BLaER1 treated with 17β-estradiol and CSF1 and Interleukin-3, amounts not matched to agents 10 nM and 100 nM (cell line): Measurements from ENCODE around the gene LHFPL6.

Experiments
- H3K27ac ChIP-seq, 11 experiments: shearing (Covaris generic); formaldehyde crosslinking; 2 replicates each; pipeline ENCODE4 v1.8.1; 2022
- H3K27me3 ChIP-seq, 11 experiments: shearing (Covaris generic); formaldehyde crosslinking; 2 replicates each; pipeline ENCODE4 v1.8.1; 2022
- H3K36me3 ChIP-seq, 11 experiments: shearing (Covaris generic); formaldehyde crosslinking; 2 replicates each; pipeline ENCODE4 v1.8.1; 2022
- H3K4me1 ChIP-seq, 10 experiments: shearing (Covaris generic); formaldehyde crosslinking; 2 replicates each; pipeline ENCODE4 v1.8.1; 2022
- H3K4me2 ChIP-seq, 11 experiments: shearing (Covaris generic); formaldehyde crosslinking; 2 replicates each; pipeline ENCODE4 v1.8.1; 2022
- H3K4me3 ChIP-seq, 10 experiments: shearing (Covaris generic); formaldehyde crosslinking; 2 replicates each; pipeline ENCODE4 v1.8.1; 2022
- H3K9ac ChIP-seq, 11 experiments: shearing (Covaris generic); formaldehyde crosslinking; 2 replicates each; pipeline ENCODE4 v1.8.1; 2022
- H3K9me3 ChIP-seq, 11 experiments: shearing (Covaris generic); formaldehyde crosslinking; replicated peaks in 1 of 11; 2 replicates each; pipeline ENCODE4 v1.8.1; 2022
- H4K20me1 ChIP-seq, 11 experiments: shearing (Covaris generic); formaldehyde crosslinking; 2 replicates each; pipeline ENCODE4 v1.8.1; 2022
- Cebpa-rat ChIP-seq, 11 experiments: shearing (Covaris generic); IDR thresholded peaks; 2 replicates each; pipeline ENCODE4 v1.8.1; 2022

The LHFPL6 gene

DNA sequence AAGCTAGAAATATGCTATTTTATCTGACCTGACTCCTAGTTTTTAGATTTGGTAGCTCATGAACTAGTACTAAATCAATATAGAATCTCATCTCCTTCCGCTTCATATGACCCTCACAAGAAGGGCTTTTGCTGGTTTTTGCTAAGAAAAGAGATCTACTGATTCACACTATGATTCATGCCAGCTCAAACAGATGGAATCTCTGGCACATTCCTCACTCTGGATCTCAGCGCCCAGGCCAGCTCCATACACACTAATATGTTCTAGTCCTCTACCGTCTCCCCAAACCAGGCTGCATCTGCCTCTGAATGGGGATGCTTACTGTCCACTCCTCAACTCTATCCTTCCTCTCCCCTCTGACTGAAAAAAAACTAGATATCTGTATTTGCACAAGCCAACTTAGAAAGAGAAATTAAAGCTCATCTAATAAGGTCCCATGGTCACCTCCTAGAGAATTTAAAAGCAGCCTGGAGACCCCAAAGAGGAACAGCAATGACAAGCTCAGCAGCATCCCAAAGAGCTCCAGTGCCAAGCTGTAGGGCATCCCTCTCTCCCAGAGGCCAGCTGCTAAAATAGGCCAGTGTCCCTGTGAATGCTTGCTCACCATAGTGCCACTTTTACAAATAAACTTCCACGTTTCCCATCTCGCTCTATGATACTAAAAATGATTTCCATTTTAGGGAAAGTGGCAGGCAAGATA lies 74.9 kb downstream of the LHFPL6 start:
- Histone ChIP-seq H3K4me2 (no peak overlapping the region), H3K36me3 (no peaks in the 10 kb centered on the region), H4K20me1 (no peaks in the 10 kb centered on the region), H3K27me3 (no peaks in the 10 kb centered on the region), H3K9me3 (no peaks in the 10 kb centered on the region), H3K4me3 (no peak overlapping the region), H3K27ac (no peak overlapping the region), H3K4me1 (no peaks in the 10 kb centered on the region), H3K9ac (no peak overlapping the region)
- TF ChIP-seq Cebpa-rat (IDR thresholded peaks at IDR 0.05), result no peak

DNA sequence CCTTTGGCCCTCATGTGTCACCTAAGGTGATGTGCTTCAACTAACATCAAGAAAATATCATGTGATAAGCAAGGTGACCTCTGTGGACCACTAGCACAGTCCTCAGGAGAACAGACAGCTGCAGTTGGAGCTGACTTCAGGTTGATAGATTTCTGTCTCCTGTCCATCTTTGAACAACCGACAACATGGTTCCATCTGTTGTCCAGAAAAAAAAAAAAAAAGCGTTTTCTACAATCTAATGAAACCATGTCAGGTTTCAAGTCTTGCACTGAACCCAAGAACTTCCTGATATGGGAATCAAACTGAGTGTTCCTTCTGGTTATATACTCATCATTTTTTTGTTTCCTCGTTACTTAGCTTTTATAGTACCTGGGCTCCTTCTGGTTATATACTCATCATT lies 75.7 kb downstream of the LHFPL6 start:
- no peaks in the 10 kb centered on the region for H4K20me1 ChIP-seq
- H3K9ac ChIP-seq, result no peak overlapping the region
- H3K9me3 ChIP-seq, result no peaks in the 10 kb centered on the region
- no peaks in the 10 kb centered on the region for H3K27me3 ChIP-seq
- H3K4me2 ChIP-seq, result no peak overlapping the region
- no peak overlapping the region for H3K27ac ChIP-seq
- no peak for TF ChIP-seq Cebpa-rat (IDR thresholded peaks at IDR 0.05)
- no peak overlapping the region for H3K4me3 ChIP-seq
- H3K36me3 ChIP-seq, result no peaks in the 10 kb centered on the region
- no peaks in the 10 kb centered on the region for H3K4me1 ChIP-seq

DNA sequence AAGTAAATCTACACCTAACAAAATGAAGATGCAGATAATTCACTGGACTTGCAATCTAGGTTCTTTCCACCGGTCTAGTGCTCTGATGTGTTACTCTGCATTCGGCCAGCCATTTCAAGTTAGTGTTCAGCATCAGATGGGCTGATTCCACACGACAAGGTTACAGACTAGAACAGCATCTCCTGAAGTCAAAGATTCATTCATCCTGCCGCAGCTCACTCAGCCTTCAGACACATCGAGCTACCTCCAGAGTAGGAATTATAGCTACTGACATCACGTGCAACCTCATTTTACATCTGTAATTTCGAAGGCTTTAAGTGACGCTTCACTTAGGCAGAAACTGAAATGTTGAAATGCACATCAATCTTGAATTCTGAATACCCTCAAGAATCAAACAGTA lies 76.5 kb downstream of the LHFPL6 start:
- H3K9me3 ChIP-seq, result no peaks in the 10 kb centered on the region
- no peak overlapping the region for H3K4me2 ChIP-seq
- no peaks in the 10 kb centered on the region for H3K36me3 ChIP-seq
- no peaks in the 10 kb centered on the region for H3K27me3 ChIP-seq
- H3K27ac ChIP-seq, result no peak overlapping the region
- H3K4me1 ChIP-seq, result no peaks in the 10 kb centered on the region
- H3K9ac ChIP-seq, result no peak overlapping the region
- no peaks in the 10 kb centered on the region for H4K20me1 ChIP-seq
- no peak for TF ChIP-seq Cebpa-rat (IDR thresholded peaks at IDR 0.05)
- no peak overlapping the region for H3K4me3 ChIP-seq

DNA sequence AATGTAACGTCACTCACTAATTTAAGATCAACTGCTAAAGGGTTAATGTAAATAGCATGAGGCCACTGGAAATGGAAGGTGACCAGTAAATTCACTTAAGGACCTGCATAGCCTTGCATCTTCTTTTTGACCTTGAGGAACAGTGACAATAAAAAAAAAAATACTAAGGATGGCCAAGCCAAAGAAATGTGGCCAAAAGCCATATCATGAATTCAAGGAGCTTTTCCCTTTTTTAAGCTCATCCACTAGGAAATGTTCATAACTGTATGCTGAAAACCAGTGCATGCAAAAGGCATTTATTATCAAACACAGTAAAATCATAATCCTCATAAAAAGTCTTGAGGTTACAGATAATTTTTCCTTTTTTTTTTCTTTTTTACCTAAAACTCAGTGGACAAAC lies 77.5 kb downstream of the LHFPL6 start:
- TF ChIP-seq Cebpa-rat (IDR thresholded peaks at IDR 0.05), result no peak
- Histone ChIP-seq H3K27me3 (no peaks in the 10 kb centered on the region), H3K4me3 (no peak overlapping the region), H3K4me1 (no peaks in the 10 kb centered on the region), H3K27ac (no peak overlapping the region), H3K9ac (no peak overlapping the region), H4K20me1 (no peaks in the 10 kb centered on the region), H3K36me3 (no peaks in the 10 kb centered on the region), H3K9me3 (no peaks in the 10 kb centered on the region), H3K4me2 (no peak overlapping the region)

DNA sequence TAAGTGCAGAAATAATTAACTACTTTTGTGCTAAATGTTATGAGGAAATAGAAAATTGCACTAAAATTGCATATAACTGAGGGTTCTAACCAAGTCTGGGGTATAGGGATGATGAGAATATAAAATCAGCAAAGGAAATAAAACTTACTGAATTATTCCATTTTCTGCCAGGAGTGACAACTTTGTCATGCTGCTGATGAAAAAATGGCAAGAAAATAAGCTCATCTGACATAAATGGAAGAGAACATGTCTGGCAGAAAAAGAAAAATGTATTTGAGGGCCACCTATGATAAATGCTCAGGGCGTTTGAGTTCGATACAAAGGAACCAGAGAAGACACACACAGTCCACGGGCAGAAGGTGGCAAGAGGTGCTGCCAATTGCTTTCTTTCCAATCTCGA lies 78.2 kb downstream of the LHFPL6 start:
- Histone ChIP-seq H3K4me1 (no peaks in the 10 kb centered on the region), H3K27ac (no peak overlapping the region), H3K9ac (no peak overlapping the region), H3K27me3 (no peaks in the 10 kb centered on the region), H3K4me3 (no peak overlapping the region), H4K20me1 (no peaks in the 10 kb centered on the region), H3K4me2 (no peak overlapping the region), H3K9me3 (no peaks in the 10 kb centered on the region), H3K36me3 (no peaks in the 10 kb centered on the region)
- no peak for TF ChIP-seq Cebpa-rat (IDR thresholded peaks at IDR 0.05)

DNA sequence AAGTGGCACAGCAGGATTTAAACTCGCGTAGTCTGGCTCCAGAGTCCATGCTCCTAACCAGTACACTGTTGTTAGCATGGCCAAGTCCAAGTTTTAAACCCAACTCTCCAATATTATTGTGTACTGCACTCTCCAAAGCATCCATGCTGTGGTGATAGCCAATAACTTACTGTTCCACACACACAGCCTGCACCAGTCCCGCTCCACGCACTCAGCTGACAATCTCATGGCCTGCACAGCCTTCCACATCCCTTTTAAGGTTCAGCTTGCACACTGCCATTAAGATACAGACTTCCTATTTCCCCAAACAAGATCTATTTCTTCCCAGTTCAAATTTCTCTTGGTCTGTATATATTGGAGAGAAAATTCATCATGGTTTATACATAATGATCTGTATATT lies 80.7 kb downstream of the LHFPL6 start:
- Histone ChIP-seq H4K20me1 (no peaks in the 10 kb centered on the region), H3K27me3 (no peaks in the 10 kb centered on the region), H3K36me3 (no peaks in the 10 kb centered on the region), H3K9ac (no peak overlapping the region), H3K4me3 (no peak overlapping the region), H3K9me3 (no peaks in the 10 kb centered on the region), H3K27ac (no peak overlapping the region), H3K4me1 (no peaks in the 10 kb centered on the region), H3K4me2 (no peak overlapping the region)
- no peak for TF ChIP-seq Cebpa-rat (IDR thresholded peaks at IDR 0.05)

DNA sequence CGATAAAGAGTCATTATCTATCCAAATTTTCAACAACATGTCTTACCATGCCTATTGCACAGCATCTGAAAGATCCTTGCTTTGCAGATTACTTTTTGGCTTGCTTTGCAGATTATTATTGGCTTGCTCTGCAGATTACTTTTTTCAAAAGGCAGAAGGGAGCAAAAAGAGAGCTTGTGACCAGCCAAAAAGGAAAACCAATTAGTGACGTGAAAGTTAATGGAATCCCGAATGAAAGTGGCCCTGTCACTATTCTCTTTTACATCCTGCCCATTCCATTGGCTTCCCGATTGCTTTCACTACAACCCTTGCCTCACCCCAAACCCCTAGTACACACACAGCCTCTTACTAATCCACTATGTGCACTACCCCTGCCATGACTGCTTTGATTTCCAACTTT lies 81.3 kb downstream of the LHFPL6 start:
- H3K4me3 ChIP-seq, result no peak overlapping the region

DNA sequence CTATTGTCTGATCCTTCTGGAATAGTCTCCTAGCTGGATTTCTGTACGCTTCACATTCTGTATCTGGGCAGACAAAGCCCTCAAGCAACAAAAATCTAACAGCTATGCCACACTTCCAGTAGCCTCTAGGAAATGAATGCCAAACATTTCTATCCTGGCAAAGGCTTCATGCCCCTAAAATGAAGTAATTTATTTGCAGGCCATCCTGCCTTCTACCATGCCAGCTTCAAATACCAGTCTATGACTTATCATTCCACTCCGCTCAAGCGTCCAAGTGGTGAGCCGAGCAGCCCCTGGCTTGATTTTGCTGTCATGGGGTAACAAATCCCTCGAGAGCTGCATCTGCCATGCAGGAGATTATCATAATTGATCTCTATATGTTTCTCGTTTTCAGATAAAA lies 86.9 kb downstream of the LHFPL6 start:
- H3K27me3 ChIP-seq, result no peaks in the 10 kb centered on the region
- no peaks in the 10 kb centered on the region for H3K36me3 ChIP-seq
- no peaks in the 10 kb centered on the region for H4K20me1 ChIP-seq
- TF ChIP-seq Cebpa-rat (IDR thresholded peaks at IDR 0.05), result no peak
- no peak overlapping the region for H3K4me3 ChIP-seq
- H3K27ac ChIP-seq, result no peak overlapping the region
- H3K9ac ChIP-seq, result no peak overlapping the region
- H3K4me2 ChIP-seq, result no peak overlapping the region
- no peaks in the 10 kb centered on the region for H3K4me1 ChIP-seq
- H3K9me3 ChIP-seq, result no peaks in the 10 kb centered on the region

More for the DNA sequence above, 81.3 kb downstream of the LHFPL6 start:
- Histone ChIP-seq H3K4me2 (no peak overlapping the region), H3K36me3 (no peaks in the 10 kb centered on the region), H3K9me3 (no peaks in the 10 kb centered on the region), H3K27me3 (no peaks in the 10 kb centered on the region), H3K4me1 (no peaks in the 10 kb centered on the region), H3K27ac (no peak overlapping the region), H4K20me1 (no peaks in the 10 kb centered on the region), H3K9ac (no peak overlapping the region)
- no peak for TF ChIP-seq Cebpa-rat (IDR thresholded peaks at IDR 0.05)

DNA sequence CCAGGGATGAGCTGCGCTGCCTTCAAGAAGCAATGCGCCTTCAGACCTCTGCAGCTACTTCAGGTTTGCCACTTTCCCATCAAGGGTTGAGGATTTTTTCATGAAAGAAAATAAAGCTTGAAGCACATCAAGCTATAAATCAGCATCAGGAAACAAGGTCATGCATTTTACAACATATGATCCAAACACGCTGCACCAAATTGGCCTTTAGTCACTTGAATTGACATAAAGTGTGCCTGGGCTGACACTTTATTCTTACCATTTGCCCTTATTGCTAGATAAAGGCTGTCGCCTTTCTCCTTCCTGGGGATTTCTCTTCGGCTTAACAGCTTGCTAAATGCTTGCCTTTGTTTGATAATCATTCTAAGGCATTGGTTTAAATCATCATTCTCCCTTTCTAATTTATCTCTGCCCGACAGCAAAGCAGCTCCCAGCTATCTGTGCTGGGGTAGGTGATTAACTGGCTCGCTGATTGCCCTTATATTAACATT lies 87.7 kb downstream of the LHFPL6 start:
- H3K27me3 ChIP-seq, result no peaks in the 10 kb centered on the region
- no peak for TF ChIP-seq Cebpa-rat (IDR thresholded peaks at IDR 0.05)
- no peak overlapping the region for H3K4me3 ChIP-seq
- H3K9ac ChIP-seq, result no peak overlapping the region
- no peaks in the 10 kb centered on the region for H3K9me3 ChIP-seq
- H3K4me1 ChIP-seq, result peaks cover 0 to 2% (median 0%) of the 10 kb centered on the region in 10 experiments; a peak in 4 of 20 replicates
- H4K20me1 ChIP-seq, result no peaks in the 10 kb centered on the region; a peak in 1 of 22 replicates
- no peaks in the 10 kb centered on the region for H3K36me3 ChIP-seq
- H3K4me2 ChIP-seq, result no peak overlapping the region
- no peak overlapping the region for H3K27ac ChIP-seq

DNA sequence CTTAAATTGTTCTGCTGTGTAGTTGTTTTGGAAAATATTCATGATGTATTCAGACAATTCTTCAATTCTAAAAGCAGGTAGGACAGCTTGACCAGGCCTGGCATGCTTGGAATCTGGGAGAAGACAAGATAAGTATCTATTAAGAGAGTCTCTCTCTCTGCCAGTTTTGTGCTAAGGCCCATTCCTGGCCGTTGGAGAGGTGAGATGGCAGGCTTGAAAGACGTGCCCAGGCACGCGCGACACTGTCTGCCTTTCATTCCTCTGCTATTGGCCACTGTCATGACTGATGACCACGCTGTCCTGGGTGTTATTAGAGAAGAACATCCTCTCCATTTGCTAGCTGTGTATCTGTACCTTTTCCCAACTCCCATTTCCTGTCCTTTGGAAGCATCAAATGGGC lies 90.3 kb downstream of the LHFPL6 start:
- Histone ChIP-seq H3K4me3 (no peak overlapping the region), H3K4me2 (no peak overlapping the region), H4K20me1 (no peaks in the 10 kb centered on the region; a peak in 1 of 22 replicates), H3K36me3 (no peaks in the 10 kb centered on the region), H3K9ac (no peak overlapping the region), H3K27ac (no peak overlapping the region), H3K9me3 (no peaks in the 10 kb centered on the region), H3K27me3 (no peaks in the 10 kb centered on the region), H3K4me1 (peaks cover 0 to 6% (median 0%) of the 10 kb centered on the region in 10 experiments; a peak in 4 of 20 replicates)
- TF ChIP-seq Cebpa-rat (IDR thresholded peaks at IDR 0.05), result no peak
